HG03521 (cell line): ENCODE results near the gene ARFGEF3.
"Not testable (repeated sequence)": the region's sequence is repeated elsewhere in the genome, so short reads cannot be mapped to it uniquely, and the experiment has no call there.

Source experiments
- ATAC-seq: cut with Tn5 transposase; IDR thresholded peaks from one replicate; pipeline ENCODE4 v1.9.1; 2021; ENCODE audit warnings: mild to moderate bottlenecking, moderate library complexity; ENCODE audit not compliant: unreplicated experiment

ARFGEF3 gene

GRCh38 chr6:138211601-138212000, 49.9 kb downstream of the ARFGEF3 start:
- ATAC-seq: no peak

- not testable (repeated sequence) for ATAC-seq
Observed at GRCh38 chr6:138212530-138212929, 50.8 kb downstream of the ARFGEF3 start.

- ATAC-seq: no peak
Observed at GRCh38 chr6:138215093-138215782, 53.5 kb downstream of the ARFGEF3 start.

- ATAC-seq: no peak
Observed at GRCh38 chr6:138218449-138218848, 56.7 kb downstream of the ARFGEF3 start, which contains the start of gene PBOV1. PBOV1 (minus strand) TSS chr6:138218491; CDS start chr6:138218395, 96 bp downstream.

GRCh38 chr6:138219398-138219797, 57.7 kb downstream of the ARFGEF3 start:
- ATAC-seq: no peak

GRCh38 chr6:138219901-138220300, 58.2 kb downstream of the ARFGEF3 start:
- ATAC-seq: no peak

GRCh38 chr6:138222901-138223546, 61.3 kb downstream of the ARFGEF3 start:
- ATAC-seq: no peak

- no peak for ATAC-seq
Observed at GRCh38 chr6:138225953-138226352, 64.2 kb downstream of the ARFGEF3 start.

GRCh38 chr6:138226700-138227315, 65.1 kb downstream of the ARFGEF3 start:
- ATAC-seq: no peak

- ATAC-seq: no peak
Observed at GRCh38 chr6:138227316-138227781, 65.6 kb downstream of the ARFGEF3 start.

GRCh38 chr6:138229072-138229471, 67.3 kb downstream of the ARFGEF3 start:
- no peak for ATAC-seq

- ATAC-seq: no peak
Observed at GRCh38 chr6:138229663-138230179, 68.0 kb downstream of the ARFGEF3 start.

GRCh38 chr6:138230221-138230620, 68.5 kb downstream of the ARFGEF3 start:
- ATAC-seq: no peak

GRCh38 chr6:138230759-138231380, 69.1 kb downstream of the ARFGEF3 start:
- no peak for ATAC-seq

GRCh38 chr6:138231381-138231886, 69.7 kb downstream of the ARFGEF3 start:
- no peak for ATAC-seq

- ATAC-seq: no peak
Observed at GRCh38 chr6:138234363-138234762, 72.6 kb downstream of the ARFGEF3 start.

GRCh38 chr6:138235205-138235604, 73.5 kb downstream of the ARFGEF3 start:
- ATAC-seq: no peak

- no peak for ATAC-seq
Observed at GRCh38 chr6:138235693-138236092, 74.0 kb downstream of the ARFGEF3 start.

GRCh38 chr6:138237463-138237862, 75.7 kb downstream of the ARFGEF3 start:
- no peak for ATAC-seq

- ATAC-seq: no peak
Observed at GRCh38 chr6:138238368-138238767, 76.6 kb downstream of the ARFGEF3 start.

GRCh38 chr6:138239774-138240173, 78.0 kb downstream of the ARFGEF3 start:
- ATAC-seq: no peak
